Endothelial cell of umbilical vein (primary cell): ENCODE data around the gene MUC13. TPM values are rescaled to one million over a fixed set of nuclear protein-coding genes. Genes with fewer than 3 reads are reported as not detected.

Experiments used
- BruUV-seq: library from RNA; stranded (reverse); fragments of 400-500 nt; replicated peaks from 2 replicates; lab custom pipeline; 2021; lab: Mats Ljungman, UMichigan
- CTCF ChIA-PET: fragments of 300-600, 350-600 bp; sonication (Branson Sonifier 250); formaldehyde crosslinking; loops from one replicate; lab custom pipeline; 2021; ENCODE audit warnings: antibody characterized with exemption, inconsistent platforms; lab: Charles Lee
- POLR2A ChIA-PET: fragments of 300-600, 350-600 bp; sonication (Branson Sonifier 250); formaldehyde crosslinking; loops from one replicate; lab custom pipeline; 2021; ENCODE audit warnings: antibody characterized with exemption, inconsistent platforms; lab: Charles Lee
- DNase-seq: peaks from one replicate; pipeline ENCODE4 v3.0.0-alpha.2; 2011; ENCODE audit warnings: low read depth, low spot score
- FAIRE-seq: peaks from 2 replicates; lab custom pipeline; 2011; peaks lifted over from hg19 to GRCh38; lab: Jason Lieb, UNC
- H2AFZ ChIP-seq: 2 replicates; pipeline ENCODE4 v1.6.0; 2012; ENCODE audit warnings: low read depth, low read length, control low read depth, inconsistent platforms
- H3K27ac ChIP-seq: 2 replicates; pipeline ENCODE4 v1.5.1; 2011; ENCODE audit warnings: low read depth, mild to moderate bottlenecking, control low read depth, low read length, moderate library complexity; ENCODE audit not compliant: insufficient read depth
- H3K27me3 ChIP-seq, 2 experiments: 2 replicates each; pipeline versions ENCODE4 v1.6.0 to v1.6.1; 2011; ENCODE audit warnings: low read length in 2 of 2, mixed read lengths in 1 of 2; ENCODE audit not compliant: control insufficient read depth in 2 of 2, insufficient read depth in 2 of 2
- H3K36me3 ChIP-seq, 2 experiments: 2 replicates in 1 of 2; 3 replicates in 1 of 2; pipeline ENCODE4 v1.5.1; 2011; ENCODE audit warnings: low read length in 2 of 2, mild to moderate bottlenecking in 1 of 2, moderate library complexity in 1 of 2; ENCODE audit not compliant: control insufficient read depth in 2 of 2, insufficient read depth in 2 of 2; ENCODE audit errors: extremely low read depth in 1 of 2
- H3K4me1 ChIP-seq: 3 replicates; pipeline ENCODE4 v1.5.1; 2011; ENCODE audit warnings: mild to moderate bottlenecking, low read length; ENCODE audit not compliant: control insufficient read depth, insufficient read depth; ENCODE audit errors: extremely low read depth
- H3K4me2 ChIP-seq: 2 replicates; pipeline ENCODE4 v1.6.1; 2011; ENCODE audit warnings: low read length, control low read depth, mixed read lengths; ENCODE audit not compliant: insufficient read depth
- H3K4me3 ChIP-seq, 3 experiments: fragments of 200-600 bp in 1 of 3; sonication (generic), shearing (Covaris generic) in 1 of 3; replicated peaks in 1 of 3; 2 replicates each; pipeline ENCODE4 v1.5.1; 2011 to 2016; ENCODE audit warnings: control low read depth in 3 of 3, low read length in 3 of 3, mild to moderate bottlenecking in 2 of 3, inconsistent platforms in 1 of 3, low read depth in 1 of 3, moderate library complexity in 1 of 3; ENCODE audit not compliant: insufficient read depth in 1 of 3
- H3K79me2 ChIP-seq: 2 replicates; pipeline ENCODE4 v1.6.0; 2012; ENCODE audit warnings: low read length, inconsistent platforms; ENCODE audit not compliant: control insufficient read depth, insufficient read depth
- H3K9ac ChIP-seq: replicated peaks from 2 replicates; pipeline ENCODE3; 2011; ENCODE audit warnings: low read length, control low read depth; ENCODE audit not compliant: insufficient read depth; ENCODE audit errors: extremely low read depth
- H3K9me1 ChIP-seq: replicated peaks from 3 replicates; pipeline ENCODE4 v1.6.0; 2011; ENCODE audit warnings: mild to moderate bottlenecking, low read length; ENCODE audit not compliant: control insufficient read depth, insufficient read depth; ENCODE audit errors: extremely low read depth
- H3K9me3 ChIP-seq: replicated peaks from 2 replicates; pipeline ENCODE4 v1.5.1; 2012; ENCODE audit warnings: low read length, inconsistent platforms; ENCODE audit not compliant: control insufficient read depth, insufficient read depth
- H4K20me1 ChIP-seq: replicated peaks from 2 replicates; pipeline ENCODE3; 2011; ENCODE audit warnings: mild to moderate bottlenecking, low read length; ENCODE audit not compliant: control insufficient read depth, insufficient read depth; ENCODE audit errors: extremely low read depth
- CTCF ChIP-seq, 2 donors: IDR thresholded peaks; 1 replicate in 1 of 2; 2 replicates in 1 of 2; pipeline ENCODE4 v1.5.1; 2011; ENCODE audit warnings: low read length in 2 of 2, mild to moderate bottlenecking in 2 of 2, moderate library complexity in 2 of 2, control low read depth in 1 of 2, inconsistent platforms in 1 of 2, low read depth in 1 of 2; ENCODE audit not compliant: insufficient read depth in 1 of 2; ENCODE audit errors: extremely low read depth in 1 of 2
- FOS ChIP-seq: IDR thresholded peaks from 2 replicates; pipeline ENCODE4 v1.6.1; 2011; ENCODE audit warnings: mild to moderate bottlenecking, low read length, moderate library complexity, borderline replicate concordance; ENCODE audit not compliant: insufficient read depth
- GATA2 ChIP-seq: IDR thresholded peaks from 2 replicates; pipeline ENCODE4 v1.7.0; 2011; ENCODE audit warnings: low read depth, mild to moderate bottlenecking, moderate library complexity, mixed read lengths, low read length; ENCODE audit not compliant: insufficient read length, insufficient read depth
- POLR2AphosphoS5 ChIP-seq: IDR thresholded peaks from 2 replicates; pipeline ENCODE4 v1.6.1; 2012; ENCODE audit warnings: low read depth, mild to moderate bottlenecking, control low read depth, low read length, moderate library complexity; ENCODE audit not compliant: insufficient read depth
- dilution Hi-C: fragments of 300-500 bp; cut with MboI; formaldehyde crosslinking; loops from one replicate; pipeline ENCODE4 v1.15.0; 2019; ENCODE audit warnings: low sequenced_read_pairs; ENCODE audit not compliant: extremely low pct_ligation_motif_present
- intact Hi-C: fragments of 100-400 bp; cut with micrococcal nuclease; formaldehyde crosslinking; loops from one replicate; pipeline ENCODE4 v1.10.0; 2022
- polyA plus RNA-seq, 4 experiments: library from polyadenylated mRNA; depleted of rRNA in 3 of 4; stranded (reverse) in 3 of 4; unstranded in 1 of 4; fragments of >200 nt; gene quantifications; 2 replicates each; pipeline versions ENCODE4 v1.2.1 to v1.2.3, GENCODE V29; 2011 to 2012; ENCODE audit warnings: missing spikeins in 1 of 4
- total RNA-seq: library from RNA; stranded (reverse); gene quantifications from 2 replicates; pipeline ENCODE4 v1.2.3, GENCODE V29; 2021

Gene MUC13
- total and polyA plus RNA-seq, 2 donors (not counting 3 experiments of a cell fraction or from before 2014, with no cell fraction given), result not detected

GRCh38 chr3:124927574-124928045 is 6.9 kb downstream of the MUC13 start:
- Histone ChIP-seq H3K79me2 (no peaks in the 10 kb centered on the region), H3K27me3 (peaks cover 2 to 3% of the 10 kb centered on the region in 2 experiments), H3K9me1 (no peaks in the 10 kb centered on the region), H3K36me3 (no peaks in the 10 kb centered on the region), H3K9me3 (no peaks in the 10 kb centered on the region), H3K9ac (no peak overlapping the region), H3K4me3 (no peak overlapping the region), H2AFZ (no peak overlapping the region), H4K20me1 (no peaks in the 10 kb centered on the region), H3K27ac (no peak overlapping the region), H3K4me2 (no peak overlapping the region), H3K4me1 (no peaks in the 10 kb centered on the region)
- dilution Hi-C loops, result no loop called here
- no peak for TF ChIP-seq FOS
- no peak for TF ChIP-seq POLR2AphosphoS5
- TF ChIP-seq GATA2, result no peak
- TF ChIP-seq CTCF (IDR thresholded peaks at IDR 0.05; ENCODE audit: extremely low read depth in 1 of 2, insufficient read depth in 1 of 2, low read depth in 1 of 2, low read length in 2 of 2), result no peak
- no peak for FAIRE-seq
- BruUV-seq, result no TSS peak
- intact Hi-C loops, result loop anchor here (1.0 to 5.0 kb wide), 7 partner anchors 60 to 658 kb away; partner anchors contain the start of gene HEG1
- POLR2A ChIA-PET, result no interaction called here
- no peak for DNase-seq
- CTCF ChIA-PET, result interaction anchor here (0.7 to 4.1 kb wide), 14 partner anchors 9 to 659 kb away, joined by 3 to 47 read pairs (median 4); no protein-coding TSS in a partner anchor
